Renal cortex interstitium (tissue), 11 donors: ENCODE measurements around the gene BLNK. TPM values are rescaled to one million over a fixed set of nuclear protein-coding genes. Genes with fewer than 3 reads are reported as not detected.

Experiments
- DNase-seq, 11 donors: peaks; one replicate each; pipeline ENCODE4 v3.0.0-alpha.2; 2013; ENCODE audit warnings: low read depth in 9 of 11, low spot score in 4 of 11; ENCODE audit errors: extremely low read depth in 1 of 11
- polyA plus RNA-seq, 3 donors: library from polyadenylated mRNA; unstranded; fragments of 120-200 nt; gene quantifications; one replicate each; pipeline ENCODE4 v1.2.1, GENCODE V29; 2013; ENCODE audit not compliant: insufficient read length in 3 of 3

Gene BLNK
- polyA plus RNA-seq, 3 donors = 33.5 to 42.0 (median 36.3) TPM

GRCh38 chr10:96242822-96243221, 28.5 kb downstream of the BLNK start:
- DNase-seq = no peak

DNA sequence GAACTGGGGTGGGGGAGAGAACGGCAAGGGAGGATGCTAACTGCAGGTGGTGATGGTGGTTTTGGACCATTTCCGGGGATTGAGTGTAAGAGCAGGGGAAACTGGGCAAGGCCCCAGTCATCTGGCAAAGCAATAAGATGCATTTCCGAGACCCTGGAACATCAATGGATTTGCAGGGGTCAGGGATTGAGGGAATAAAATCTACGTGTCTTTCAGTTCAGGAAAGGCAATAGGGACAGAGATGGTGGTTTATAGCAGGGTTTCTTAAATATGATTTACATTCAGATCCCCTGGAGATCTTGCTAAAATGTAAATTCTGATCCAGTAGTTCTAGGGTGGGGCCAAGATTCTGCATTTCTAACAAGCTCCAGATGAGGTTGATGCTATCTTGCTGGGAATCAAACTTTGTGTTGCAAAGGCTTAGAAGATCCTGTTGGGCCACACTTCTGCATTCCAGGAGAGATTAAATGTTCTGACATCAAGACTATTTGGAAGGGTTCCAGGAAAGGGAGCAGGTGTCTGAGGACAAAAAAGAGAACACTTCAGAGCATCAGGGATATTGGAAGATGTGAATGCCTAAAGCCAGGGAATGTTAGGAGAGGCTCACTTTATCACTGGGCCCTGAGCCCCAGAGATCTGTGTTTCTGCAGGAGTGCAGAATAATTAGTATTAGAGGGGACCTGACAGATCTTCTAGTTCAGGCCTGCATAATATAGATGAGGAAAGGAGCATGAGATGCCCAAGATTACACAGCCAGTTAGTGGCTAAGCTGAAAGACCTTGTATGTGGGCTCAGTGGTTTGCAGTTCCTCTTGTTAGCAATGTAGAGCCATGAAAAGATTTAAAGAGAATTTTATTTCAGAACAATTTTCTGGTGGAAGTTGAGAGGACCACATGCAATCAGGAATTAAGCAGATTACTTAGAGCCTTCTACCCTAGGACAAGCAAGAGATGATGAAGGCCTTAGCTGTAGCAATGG, 32.4 kb downstream of the BLNK start:
- no peak for DNase-seq

GRCh38 chr10:96236876-96237275, 34.5 kb downstream of the BLNK start:
- DNase-seq = no peak

DNA sequence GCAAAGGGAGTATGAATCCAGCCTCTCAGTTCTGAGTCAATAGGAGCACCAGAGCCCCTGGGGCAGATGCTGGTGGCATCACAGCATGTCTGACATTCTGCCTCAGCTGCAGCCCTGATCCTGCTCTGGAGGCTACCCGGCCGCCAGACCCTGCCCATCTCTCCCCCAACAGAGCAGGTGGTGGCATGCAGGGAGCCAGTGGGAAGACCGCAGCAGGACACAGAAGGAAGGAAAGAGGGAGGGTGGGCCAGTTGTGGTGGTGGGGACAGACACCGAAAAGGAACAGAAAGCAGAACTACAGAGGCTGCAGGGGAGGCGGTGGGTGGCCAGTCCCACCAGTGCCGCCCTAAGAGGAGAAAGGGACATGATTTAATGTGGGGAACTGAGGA, 35.3 kb downstream of the BLNK start:
- DNase-seq = no peak

DNA sequence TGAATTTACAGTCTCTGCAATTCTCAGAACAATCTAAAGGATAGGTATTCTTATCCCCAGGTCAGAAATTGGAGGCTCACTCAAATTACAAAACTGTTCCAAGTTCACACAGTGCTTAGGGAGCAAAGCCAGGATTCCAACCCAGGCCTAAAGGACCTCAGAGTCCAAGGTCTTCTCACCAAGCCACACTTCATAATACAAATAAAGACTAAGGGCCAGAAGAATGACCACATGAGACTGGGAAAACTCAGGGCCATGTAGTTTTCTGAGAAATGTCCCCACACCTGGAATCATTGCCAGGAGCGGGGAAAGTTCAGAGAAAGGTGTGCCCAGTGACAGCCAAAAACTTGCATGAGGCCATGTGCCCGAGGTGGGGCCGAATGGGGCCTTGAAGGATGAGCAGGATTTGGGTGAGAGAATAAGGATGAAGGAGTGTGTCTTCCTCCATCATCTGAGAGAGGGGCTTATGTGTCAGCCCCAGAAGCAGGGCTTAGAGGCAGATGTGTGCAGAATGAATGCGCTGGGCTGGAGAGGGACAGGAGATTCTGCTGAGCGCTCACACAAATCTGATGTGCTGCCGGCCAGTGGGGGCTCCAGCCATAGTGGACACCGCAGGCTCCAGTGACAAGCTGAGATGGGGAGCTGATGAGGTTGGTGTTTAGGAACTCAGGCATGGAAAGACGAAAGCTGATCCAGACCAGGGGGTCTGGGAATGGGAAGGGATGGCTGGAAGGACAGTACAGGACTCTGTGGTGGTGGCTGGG, 35.9 kb downstream of the BLNK start:
- no peak for DNase-seq

DNA sequence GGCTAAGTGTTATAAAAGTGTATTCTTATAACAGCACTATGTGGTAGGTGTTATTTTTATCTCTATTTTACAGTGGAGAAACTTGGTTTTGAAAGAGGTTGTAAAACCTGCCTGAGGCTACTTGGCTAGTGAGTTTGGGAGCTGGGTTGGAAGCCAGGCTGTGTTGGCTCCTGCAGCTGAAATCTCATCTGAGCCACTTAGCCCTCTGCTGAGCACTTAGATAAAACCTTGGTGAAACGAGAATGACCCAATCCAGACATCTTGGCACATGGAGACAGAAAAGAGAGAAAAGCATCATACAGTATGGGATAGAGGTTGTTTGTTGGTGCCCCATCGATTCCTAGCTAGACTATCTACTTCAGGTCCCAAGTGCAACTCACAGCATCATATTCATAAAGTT, 37.4 kb downstream of the BLNK start:
- DNase-seq = no peak

- no peak for DNase-seq
Measured at GRCh38 chr10:96230527-96230926, 40.8 kb downstream of the BLNK start.

GRCh38 chr10:96229568-96230030, 41.8 kb downstream of the BLNK start:
- DNase-seq = peak; percentile 51 to 75 (median 64)

DNA sequence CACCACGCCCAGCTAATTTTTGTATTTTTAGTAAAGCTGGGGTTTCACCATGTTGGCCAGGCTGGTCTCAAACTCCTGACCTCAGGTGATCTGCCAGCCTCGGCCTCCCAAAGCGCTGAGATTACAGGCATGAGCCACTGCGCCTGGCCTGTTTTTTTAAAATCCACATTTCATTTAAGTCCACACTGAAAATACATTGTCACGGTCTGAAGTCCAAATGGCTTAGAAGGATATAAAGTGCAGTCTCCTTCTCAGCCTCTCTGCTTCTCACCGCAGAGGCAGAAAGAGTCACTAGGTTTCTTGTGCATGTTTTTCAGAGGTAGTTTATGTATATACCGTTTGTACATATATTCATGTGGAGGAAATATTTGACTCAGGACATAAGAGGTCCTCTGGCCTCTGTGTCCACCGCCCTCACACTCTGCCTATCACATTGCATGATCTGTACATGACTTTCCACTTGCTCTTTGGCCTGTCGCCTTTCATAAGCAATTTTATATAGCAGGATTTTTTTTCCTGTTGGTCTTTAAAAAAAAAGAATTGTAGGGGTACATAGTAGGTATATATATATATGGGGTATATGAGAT, 42.9 kb downstream of the BLNK start:
- DNase-seq = no peak

DNA sequence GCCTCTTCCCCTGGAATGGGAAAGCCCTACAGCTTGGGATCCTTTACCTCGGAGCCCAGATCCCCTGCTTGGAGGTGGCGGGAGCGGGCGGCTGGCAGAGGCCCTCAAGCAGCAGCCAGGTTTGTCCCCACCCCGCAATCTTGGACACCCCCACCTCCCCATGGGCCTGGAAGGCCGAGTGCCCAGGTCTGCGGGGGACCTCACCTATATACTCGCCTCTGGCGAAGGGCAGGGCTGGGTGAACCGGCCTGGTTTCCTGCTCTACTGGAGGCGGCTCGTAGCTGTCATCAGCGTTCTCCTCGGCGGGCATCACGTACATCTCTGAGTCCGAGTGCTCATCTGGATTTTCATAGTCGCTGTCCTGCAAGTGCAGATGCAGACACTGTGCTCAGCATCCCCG, 44.2 kb downstream of the BLNK start:
- DNase-seq = no peak

DNA sequence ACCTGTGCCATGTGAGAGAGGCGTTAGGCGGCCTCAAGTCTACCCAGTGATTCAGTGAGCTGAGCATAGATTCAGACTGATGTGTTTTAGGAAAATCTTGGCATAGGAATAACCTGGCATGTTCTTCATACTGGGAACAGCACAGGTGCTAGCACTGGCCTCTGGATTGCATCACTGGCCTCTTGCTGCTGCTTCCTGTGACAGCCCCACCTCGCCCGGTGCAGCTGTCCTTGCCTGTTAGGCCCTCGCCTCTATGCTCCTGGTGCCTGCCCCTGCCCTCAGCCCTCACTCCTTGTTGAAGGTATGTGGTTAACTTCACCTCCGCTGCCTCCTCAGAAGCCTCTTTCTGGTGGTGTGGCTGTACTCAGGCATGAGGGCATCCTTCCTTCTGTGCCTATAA, 46.2 kb downstream of the BLNK start:
- no peak for DNase-seq

GRCh38 chr10:96222908-96223307, 48.5 kb downstream of the BLNK start:
- no peak for DNase-seq

- DNase-seq = no peak
Measured at GRCh38 chr10:96222441-96222840, 48.9 kb downstream of the BLNK start.

- DNase-seq = no peak
Measured at GRCh38 chr10:96218826-96219225, 52.5 kb downstream of the BLNK start.

- no peak for DNase-seq
Measured at GRCh38 chr10:96217711-96218110, 53.7 kb downstream of the BLNK start.

- DNase-seq = no peak
Measured at GRCh38 chr10:96216775-96217174, 54.6 kb downstream of the BLNK start.

DNA sequence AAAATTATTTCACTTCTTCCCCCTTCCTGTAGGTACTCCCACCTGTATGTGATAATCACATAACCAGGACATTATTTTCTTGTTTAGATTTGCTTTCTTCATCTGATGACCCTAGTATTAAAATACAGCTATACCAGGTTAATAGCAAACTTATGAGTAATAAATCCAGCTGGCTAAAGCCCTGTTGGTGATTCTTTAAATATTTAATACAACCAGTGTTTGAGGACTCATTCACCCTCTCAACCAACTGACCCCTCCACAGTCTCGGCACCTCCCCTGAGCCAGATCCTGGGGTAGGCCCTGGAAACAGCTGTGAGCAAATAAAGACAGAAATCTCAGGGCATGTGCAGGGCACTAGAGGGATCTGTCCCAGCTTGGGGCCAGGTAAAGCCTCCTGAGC, 58.5 kb downstream of the BLNK start:
- DNase-seq = no peak

DNA sequence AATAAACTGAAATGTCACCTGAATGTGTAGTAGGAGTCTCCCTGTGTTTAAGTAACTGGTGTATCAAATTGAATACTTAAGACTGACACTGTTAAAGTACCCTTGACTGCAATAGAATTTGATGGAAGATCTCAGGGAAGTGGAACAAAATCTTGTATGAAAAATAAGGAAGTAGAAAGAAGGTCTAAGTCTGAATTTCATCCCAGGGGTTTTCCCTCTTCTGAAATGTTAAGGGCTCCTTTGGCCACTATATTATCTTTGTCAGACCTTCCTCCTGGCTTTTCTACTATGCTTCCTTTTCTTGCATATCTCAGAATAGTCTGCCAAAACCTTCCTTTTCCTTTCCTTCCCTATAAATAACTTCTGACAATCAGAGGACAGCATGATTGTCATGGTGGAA, 59.6 kb downstream of the BLNK start:
- DNase-seq = no peak

GRCh38 chr10:96208946-96209345, 62.4 kb downstream of the BLNK start:
- no peak for DNase-seq

GRCh38 chr10:96208271-96208670, 63.1 kb downstream of the BLNK start:
- no peak for DNase-seq
